ENCODE measurements around the gene HYCC2. TPM values are rescaled to one million over a fixed set of nuclear protein-coding genes. Genes with fewer than 3 reads are reported as not detected.
"Not testable (repeated sequence)": the region's sequence is repeated elsewhere in the genome, so short reads cannot be mapped to it uniquely, and the experiment has no call there.

The HYCC2 gene
- total RNA-seq, 1 donor: 11.7 TPM

- TF ChIP-seq CTCF (IDR thresholded peaks at IDR 0.05; ENCODE audit: insufficient read depth, low read length): no peak
- peak; percentile 45 for DNase-seq (ENCODE audit: low read depth)
- no peak overlapping the region for H3K4me3 ChIP-seq (ENCODE audit: low read depth, low read length)
Observed at GRCh38 chr2:201057087-201057521, 14.4 kb downstream of the HYCC2 start.

GRCh38 chr2:201049455-201049854 lies 22.0 kb downstream of the HYCC2 start:
- DNase-seq (ENCODE audit: low read depth): no peak

GRCh38 chr2:201046881-201047280 lies 24.6 kb downstream of the HYCC2 start:
- no peak for TF ChIP-seq CTCF (IDR thresholded peaks at IDR 0.05; ENCODE audit: insufficient read depth, low read length)
- no peak for DNase-seq (ENCODE audit: low read depth)

More at GRCh38 chr2:201049455-201049854, 22.0 kb downstream of the HYCC2 start:
- no peak overlapping the region for H3K4me3 ChIP-seq (ENCODE audit: low read depth, low read length)
- TF ChIP-seq CTCF (IDR thresholded peaks at IDR 0.05; ENCODE audit: insufficient read depth, low read length): no peak

GRCh38 chr2:201043050-201043449 lies 28.4 kb downstream of the HYCC2 start:
- DNase-seq (ENCODE audit: low read depth); H3K4me3 ChIP-seq (ENCODE audit: low read depth, low read length): not testable (repeated sequence)

More at GRCh38 chr2:201046881-201047280, 24.6 kb downstream of the HYCC2 start:
- H3K4me3 ChIP-seq (ENCODE audit: low read depth, low read length): no peak overlapping the region

- DNase-seq (ENCODE audit: low read depth); H3K4me3 ChIP-seq (ENCODE audit: low read depth, low read length): not testable (repeated sequence)
Observed at GRCh38 chr2:201042451-201042850, 29.0 kb downstream of the HYCC2 start.

- no peak for DNase-seq (ENCODE audit: low read depth)
- H3K4me3 ChIP-seq (ENCODE audit: low read depth, low read length): no peak overlapping the region
- TF ChIP-seq CTCF (IDR thresholded peaks at IDR 0.05; ENCODE audit: insufficient read depth, low read length): no peak
Observed at GRCh38 chr2:201040867-201041628, 30.4 kb downstream of the HYCC2 start.

- no peak overlapping the region for H3K4me3 ChIP-seq (ENCODE audit: low read depth, low read length)
- TF ChIP-seq CTCF (IDR thresholded peaks at IDR 0.05; ENCODE audit: insufficient read depth, low read length): no peak
- no peak for DNase-seq (ENCODE audit: low read depth)
Observed at GRCh38 chr2:201038855-201039254, 32.6 kb downstream of the HYCC2 start.

GRCh38 chr2:201038361-201038760 lies 33.1 kb downstream of the HYCC2 start:
- DNase-seq (ENCODE audit: low read depth); H3K4me3 ChIP-seq (ENCODE audit: low read depth, low read length): not testable (repeated sequence)

GRCh38 chr2:201034355-201034754 lies 37.1 kb downstream of the HYCC2 start:
- not testable (repeated sequence) for H3K4me3 ChIP-seq (ENCODE audit: low read depth, low read length); DNase-seq (ENCODE audit: low read depth)

Data from fibroblast of the aortic adventitia (primary cell).